AG04450 (cell line): Measurements from ENCODE around the gene SLC39A2. TPM values are rescaled to one million over a fixed set of nuclear protein-coding genes. Genes with fewer than 3 reads are reported as not detected.
"Not testable (repeated sequence)": the region's sequence is repeated elsewhere in the genome, so short reads cannot be mapped to it uniquely, and the experiment has no call there.

Experiments used
- CTCF ChIA-PET: fragments of 300-600, 350-600 bp; formaldehyde crosslinking; extraction: SDS; loops from one replicate; lab custom pipeline; 2022; ENCODE audit warnings: antibody characterized with exemption, inconsistent platforms; lab: Charles Lee
- POLR2A ChIA-PET: fragments of 350-600 bp; formaldehyde crosslinking; extraction: SDS; loops from one replicate; lab custom pipeline; 2021; ENCODE audit warnings: antibody characterized with exemption, inconsistent platforms; lab: Yijun Ruan, JAX
- DNase-seq: peaks from one replicate; pipeline ENCODE4 v3.0.0-alpha.2; 2011; ENCODE audit warnings: low read depth, low spot score
- H3K27ac ChIP-seq: one replicate; pipeline ENCODE4 v1.5.1; 2012; ENCODE audit warnings: low read depth, low read length, control low read depth
- H3K27me3 ChIP-seq: one replicate; pipeline ENCODE4 v1.6.0; 2012; ENCODE audit warnings: low read length; ENCODE audit not compliant: control insufficient read depth, insufficient read depth
- H3K4me3 ChIP-seq: 2 replicates; pipeline ENCODE4 v1.5.1; 2011; ENCODE audit warnings: mild to moderate bottlenecking, low read depth, low read length, control low read depth
- H3K9me3 ChIP-seq: 2 replicates; pipeline ENCODE4 v1.5.1; 2012; ENCODE audit warnings: low read length; ENCODE audit not compliant: control insufficient read depth, insufficient read depth
- CTCF ChIP-seq: IDR thresholded peaks from 2 replicates; pipeline ENCODE4 v1.5.1; 2011; ENCODE audit warnings: low read depth, low read length, control low read depth, inconsistent platforms
- polyA plus RNA-seq: library from polyadenylated mRNA; depleted of rRNA; stranded (reverse); fragments of >200 nt; gene quantifications from 2 replicates; pipeline ENCODE4 v1.2.3, GENCODE V29; 2011

SLC39A2 gene
- polyA plus RNA-seq, 1 experiment: 0.06 TPM

DNA sequence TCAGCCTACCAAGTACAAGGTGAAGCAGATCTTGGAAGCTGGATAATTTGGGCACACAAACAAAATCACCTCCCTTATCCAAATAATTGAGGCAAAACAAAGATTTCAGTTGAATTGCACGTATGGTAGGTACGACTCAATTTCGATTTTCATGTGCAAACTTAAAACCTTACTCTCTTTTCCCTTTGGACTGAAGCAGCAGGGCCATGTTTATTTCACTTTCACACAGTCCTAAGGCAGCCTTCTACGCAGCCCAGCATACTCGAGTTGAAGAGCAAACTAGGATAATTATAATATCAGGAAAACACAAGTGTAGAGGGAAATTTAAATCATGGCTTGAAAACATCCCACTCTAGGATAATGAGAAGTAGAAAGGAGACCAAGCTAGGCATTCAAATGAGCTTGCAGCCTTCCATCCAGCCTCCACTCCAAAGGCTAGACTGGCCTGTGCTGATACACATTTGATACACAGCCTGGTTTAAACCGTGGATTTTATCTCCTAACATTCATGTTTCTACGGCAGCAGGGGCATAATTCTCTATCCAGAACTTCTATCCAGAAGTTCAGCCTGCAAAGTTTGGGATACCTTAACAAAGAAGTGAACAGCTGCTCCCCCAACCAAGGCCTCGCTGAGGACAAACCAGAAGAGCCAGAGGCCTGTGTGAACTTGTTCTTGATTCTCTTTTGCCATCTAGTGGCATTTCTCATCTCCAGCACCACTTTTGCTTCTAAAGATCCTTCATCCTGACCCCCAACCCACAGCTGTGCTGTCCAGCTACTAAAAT is 40.7 kb downstream of the SLC39A2 start:
- peaks cover 28% of the 10 kb centered on the region for H3K27me3 ChIP-seq
- peak; percentile 26 for DNase-seq
- ChIA-PET CTCF (interaction anchor here (0.7 to 4.0 kb wide), 26 partner anchors 8 to 343 kb away, joined by 3 to 170 read pairs (median 6); no protein-coding TSS in a partner anchor), POLR2A (interaction anchor here (1.0 to 1.3 kb wide), 5 partner anchors 23 to 52 kb away, joined by 3 to 5 read pairs (median 3); no protein-coding TSS in a partner anchor)
- peak; percentile 71 for TF ChIP-seq CTCF
- no peaks in the 10 kb centered on the region for H3K9me3 ChIP-seq
- no peak overlapping the region for H3K27ac ChIP-seq
- H3K4me3 ChIP-seq: no peak overlapping the region

DNA sequence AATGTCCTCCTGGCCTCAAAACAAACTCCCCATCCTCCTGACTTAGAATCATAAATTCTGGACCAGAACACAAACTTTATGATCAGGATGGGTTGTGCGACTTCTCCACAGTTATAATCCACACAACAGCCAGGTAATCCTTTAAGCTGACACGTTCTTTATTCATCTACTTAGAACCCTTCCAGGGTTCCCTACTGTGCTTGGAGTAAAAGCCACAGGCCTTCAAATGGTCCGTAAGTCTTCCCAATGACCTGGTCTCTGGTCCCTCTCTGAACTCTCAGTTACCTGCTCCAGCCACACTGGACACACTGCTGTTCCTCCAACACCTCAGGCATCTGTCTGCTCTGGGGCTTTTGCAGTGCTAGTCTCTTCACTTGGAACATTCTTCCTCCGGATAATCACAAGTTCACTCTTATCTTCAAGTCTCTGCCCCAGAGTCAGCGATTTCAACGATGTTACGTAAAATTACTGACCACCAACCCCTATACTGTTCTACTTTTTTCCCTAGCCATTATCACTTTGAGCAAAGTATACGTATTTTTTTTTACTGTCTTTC is 41.4 kb downstream of the SLC39A2 start:
- POLR2A ChIA-PET: interaction anchor here (1.1 to 1.3 kb wide), 3 partner anchors 26 to 52 kb away, joined by 3 read pairs; no protein-coding TSS in a partner anchor

DNA sequence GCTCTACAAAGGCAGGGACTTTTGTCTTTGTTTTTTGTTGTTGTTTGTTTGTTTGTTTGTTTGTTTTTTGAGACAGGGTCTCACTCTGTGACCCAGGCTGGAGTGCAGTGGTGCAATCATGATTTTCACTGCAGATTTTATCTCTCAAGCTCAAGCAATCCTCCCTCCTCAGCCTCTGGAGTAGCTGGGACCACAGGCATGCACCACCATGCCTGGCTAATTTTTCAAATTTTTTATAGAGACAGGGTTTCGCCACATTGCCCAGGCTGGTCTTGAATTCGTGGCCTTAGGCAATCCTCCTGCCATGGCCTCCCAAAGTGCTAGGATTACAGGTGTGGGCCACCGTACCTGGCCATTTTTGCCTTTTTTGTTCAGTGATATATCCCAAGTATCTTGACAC is 41.8 kb downstream of the SLC39A2 start:
- not testable (repeated sequence) for H3K4me3 ChIP-seq, H3K27ac ChIP-seq, DNase-seq, H3K9me3 ChIP-seq
- POLR2A ChIA-PET: interaction anchor here (1.3 kb wide), 1 partner anchor 26 kb away, joined by 3 read pairs; no protein-coding TSS in a partner anchor
- CTCF ChIA-PET: interaction anchor here (0.5 to 4.0 kb wide), 18 partner anchors 15 to 182 kb away, joined by 3 to 170 read pairs (median 7); no protein-coding TSS in a partner anchor
- H3K27me3 ChIP-seq: peaks cover 23% of the 10 kb centered on the region

More for the DNA sequence above, 41.4 kb downstream of the SLC39A2 start:
- Histone ChIP-seq H3K27ac (no peak overlapping the region), H3K27me3 (peaks cover 24% of the 10 kb centered on the region), H3K9me3 (no peaks in the 10 kb centered on the region), H3K4me3 (no peak overlapping the region)
- no peak for DNase-seq
- TF ChIP-seq CTCF: no peak
- CTCF ChIA-PET: interaction anchor here (0.8 to 4.0 kb wide), 25 partner anchors 9 to 344 kb away, joined by 3 to 170 read pairs (median 6); no protein-coding TSS in a partner anchor

DNA sequence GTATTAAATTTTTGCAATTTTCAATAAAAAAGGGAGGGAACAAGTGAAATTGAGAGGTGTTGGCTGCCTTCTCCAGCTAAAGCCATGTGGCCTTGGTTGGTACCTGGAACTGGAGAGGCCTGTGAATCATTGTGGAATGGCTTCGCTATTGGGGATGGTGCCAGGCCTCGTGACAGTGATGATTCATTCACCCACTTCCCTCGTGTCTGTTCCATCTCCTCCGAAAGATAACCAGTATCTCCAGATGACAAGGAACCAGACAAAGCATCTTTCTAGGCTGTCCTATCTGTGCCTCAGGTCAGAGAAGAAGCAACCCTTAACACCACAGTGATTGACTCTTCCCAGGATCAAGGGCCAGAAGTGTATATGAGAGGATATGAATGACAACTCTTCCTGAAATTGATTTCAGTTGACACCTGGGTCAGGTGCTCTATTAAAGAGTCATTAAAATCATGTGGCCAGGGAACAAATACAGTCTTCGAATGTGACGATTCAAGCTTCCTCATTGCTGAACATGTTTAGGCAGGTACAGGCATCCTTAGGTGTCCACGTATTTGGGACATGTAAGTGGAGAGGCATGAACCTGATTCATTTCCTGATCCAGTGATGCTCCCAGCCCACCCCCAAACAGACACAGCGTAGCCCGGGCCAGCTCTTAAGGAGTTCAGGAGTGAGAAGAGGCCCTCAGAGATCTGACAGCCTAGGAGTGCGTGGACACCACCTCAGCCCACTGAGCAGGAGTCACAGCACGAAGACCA is 42.8 kb downstream of the SLC39A2 start, which contains the start of gene RNASE7:
Gene RNASE7 (plus strand): TSS at position 687 of the 758 bp plus-strand sequence. CDS start 631 bp downstream, outside the sequence.
- Histone ChIP-seq H3K9me3 (no peaks in the 10 kb centered on the region), H3K4me3 (no peak within 1 kb of the TSS), H3K27ac (no peak within 1 kb of the TSS), H3K27me3 (peaks cover 23% of the 10 kb centered on the region)
- TF ChIP-seq CTCF: no peak
- ChIA-PET CTCF (interaction anchor here (0.5 to 4.0 kb wide), 5 partner anchors 25 to 183 kb away, joined by 3 to 170 read pairs (median 18); no protein-coding TSS in a partner anchor), POLR2A (no interaction called here)
- DNase-seq: no peak

DNA sequence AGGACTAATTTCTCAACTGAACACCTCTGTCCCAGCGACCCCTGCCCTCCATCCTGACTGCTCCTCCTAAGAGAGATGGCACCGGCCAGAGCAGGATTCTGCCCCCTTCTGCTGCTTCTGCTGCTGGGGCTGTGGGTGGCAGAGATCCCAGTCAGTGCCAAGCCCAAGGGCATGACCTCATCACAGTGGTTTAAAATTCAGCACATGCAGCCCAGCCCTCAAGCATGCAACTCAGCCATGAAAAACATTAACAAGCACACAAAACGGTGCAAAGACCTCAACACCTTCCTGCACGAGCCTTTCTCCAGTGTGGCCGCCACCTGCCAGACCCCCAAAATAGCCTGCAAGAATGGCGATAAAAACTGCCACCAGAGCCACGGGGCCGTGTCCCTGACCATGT is 43.8 kb downstream of the SLC39A2 start:
- CTCF ChIA-PET: interaction anchor here (0.5 to 2.2 kb wide), 5 partner anchors 28 to 61 kb away, joined by 3 to 22 read pairs (median 7); no protein-coding TSS in a partner anchor

More for the DNA sequence above, 43.8 kb downstream of the SLC39A2 start:
- POLR2A ChIA-PET: no interaction called here
- Histone ChIP-seq H3K4me3 (no peak overlapping the region), H3K27ac (no peak overlapping the region), H3K27me3 (peaks cover 21% of the 10 kb centered on the region), H3K9me3 (no peaks in the 10 kb centered on the region)
- no peak for TF ChIP-seq CTCF
- no peak for DNase-seq
